ENCODE results near the gene ETF1.
A peak's percentile ranks its signal among the peaks of the same experiment; 100 is the strongest.
"Not testable (repeated sequence)": the region's sequence is repeated elsewhere in the genome, so short reads cannot be mapped to it uniquely, and the experiment has no call there.

ETF1 gene

GRCh38 chr5:138482638-138483037 lies 60.4 kb downstream of the ETF1 start:
- DNase-seq: no peak

GRCh38 chr5:138476918-138477317 lies 66.1 kb downstream of the ETF1 start:
- no peak for DNase-seq

- not testable (repeated sequence) for DNase-seq
Measured at GRCh38 chr5:138473151-138473550, 69.9 kb downstream of the ETF1 start.

GRCh38 chr5:138472353-138472752 lies 70.7 kb downstream of the ETF1 start:
- no peak for DNase-seq

- DNase-seq: no peak
Measured at GRCh38 chr5:138471052-138471361, 72.0 kb downstream of the ETF1 start.

- peak; percentile 68 for DNase-seq
Measured at GRCh38 chr5:138470322-138471051, 72.5 kb downstream of the ETF1 start.

- DNase-seq: peak; percentile 87
Measured at GRCh38 chr5:138469540-138470321, 73.3 kb downstream of the ETF1 start.

- no peak for DNase-seq
Measured at GRCh38 chr5:138468966-138469539, 74.0 kb downstream of the ETF1 start.

- DNase-seq: peak; percentile 60
Measured at GRCh38 chr5:138468133-138468965, 74.7 kb downstream of the ETF1 start.

- DNase-seq: no peak
Measured at GRCh38 chr5:138467711-138468132, 75.3 kb downstream of the ETF1 start.

GRCh38 chr5:138466900-138467710 lies 75.9 kb downstream of the ETF1 start:
- peak; percentile 64 for DNase-seq

GRCh38 chr5:138466125-138466899 lies 76.7 kb downstream of the ETF1 start:
- peak; percentile 46 for DNase-seq

GRCh38 chr5:138465261-138466124 lies 77.5 kb downstream of the ETF1 start, which contains the start of gene EGR1:
Gene EGR1 (plus strand): TSS chr5:138465479. CDS start chr5:138465762, 283 bp downstream.
- DNase-seq: peak; percentile 94

- DNase-seq: peak; percentile 95
Measured at GRCh38 chr5:138464388-138465260, 78.4 kb downstream of the ETF1 start.

GRCh38 chr5:138464008-138464387 lies 79.0 kb downstream of the ETF1 start:
- DNase-seq: peak; percentile 87

- DNase-seq: no peak
Measured at GRCh38 chr5:138463419-138464007, 79.5 kb downstream of the ETF1 start.

- no peak for DNase-seq
Measured at GRCh38 chr5:138461343-138462125, 81.5 kb downstream of the ETF1 start.
